ENCODE data around the gene PPIH.
"Not testable (repeated sequence)": the region's sequence is repeated elsewhere in the genome, so short reads cannot be mapped to it uniquely, and the experiment has no call there.

- TF ChIP-seq MXI1 (IDR thresholded peaks at IDR 0.05; ENCODE audit: low read depth, low read length); PML (IDR thresholded peaks at IDR 0.05; ENCODE audit: low read length): not testable (repeated sequence)
Measured at GRCh38 chr1:42722403-42722802, 64.2 kb downstream of the PPIH start.
